Mesothelial cell of epicardium (in vitro differentiated cells): ENCODE measurements around the gene LAMA3. TPM values are rescaled to one million over a fixed set of nuclear protein-coding genes. Genes with fewer than 3 reads are reported as not detected.

Source experiments
- DNase-seq, 2 experiments: peaks; one replicate each; pipeline ENCODE4 v3.0.0; 2021; ENCODE audit warnings: low spot score in 2 of 2; ENCODE audit not compliant: unreplicated experiment in 2 of 2
- H3K27ac Mint-ChIP-seq: 2 replicates; pipeline ENCODE4 v1.8.0; 2021; ENCODE audit warnings: mixed read lengths
- H3K27me3 Mint-ChIP-seq: 2 replicates; pipeline ENCODE4 v1.8.0; 2021; ENCODE audit warnings: low read depth, mixed read lengths
- H3K36me3 Mint-ChIP-seq: 2 replicates; pipeline ENCODE4 v1.8.0; 2021; ENCODE audit warnings: mixed read lengths
- H3K4me1 Mint-ChIP-seq: 2 replicates; pipeline ENCODE4 v1.8.0; 2021; ENCODE audit warnings: mixed read lengths
- H3K4me3 Mint-ChIP-seq: 2 replicates; pipeline ENCODE4 v1.8.0; 2021; ENCODE audit warnings: mild to moderate bottlenecking, moderate library complexity, mixed read lengths
- H3K9me3 Mint-ChIP-seq: 2 replicates; pipeline ENCODE4 v1.8.0; 2021; ENCODE audit warnings: mixed read lengths
- total RNA-seq: library from RNA; stranded (reverse); gene quantifications from 3 replicates; pipeline ENCODE4 v1.2.1, GENCODE V29; 2021
- TF ChIP-seq, protein P1 (sequence below): fragments of 200-600 bp; sonication (generic); IDR thresholded peaks from one replicate; pipeline ENCODE4 v1.5.0; 2021; ENCODE audit warnings: antibody characterized with exemption; ENCODE audit not compliant: unreplicated experiment

Gene LAMA3
- total RNA-seq, 1 donor from 2014 or later: 6.7 TPM

DNA sequence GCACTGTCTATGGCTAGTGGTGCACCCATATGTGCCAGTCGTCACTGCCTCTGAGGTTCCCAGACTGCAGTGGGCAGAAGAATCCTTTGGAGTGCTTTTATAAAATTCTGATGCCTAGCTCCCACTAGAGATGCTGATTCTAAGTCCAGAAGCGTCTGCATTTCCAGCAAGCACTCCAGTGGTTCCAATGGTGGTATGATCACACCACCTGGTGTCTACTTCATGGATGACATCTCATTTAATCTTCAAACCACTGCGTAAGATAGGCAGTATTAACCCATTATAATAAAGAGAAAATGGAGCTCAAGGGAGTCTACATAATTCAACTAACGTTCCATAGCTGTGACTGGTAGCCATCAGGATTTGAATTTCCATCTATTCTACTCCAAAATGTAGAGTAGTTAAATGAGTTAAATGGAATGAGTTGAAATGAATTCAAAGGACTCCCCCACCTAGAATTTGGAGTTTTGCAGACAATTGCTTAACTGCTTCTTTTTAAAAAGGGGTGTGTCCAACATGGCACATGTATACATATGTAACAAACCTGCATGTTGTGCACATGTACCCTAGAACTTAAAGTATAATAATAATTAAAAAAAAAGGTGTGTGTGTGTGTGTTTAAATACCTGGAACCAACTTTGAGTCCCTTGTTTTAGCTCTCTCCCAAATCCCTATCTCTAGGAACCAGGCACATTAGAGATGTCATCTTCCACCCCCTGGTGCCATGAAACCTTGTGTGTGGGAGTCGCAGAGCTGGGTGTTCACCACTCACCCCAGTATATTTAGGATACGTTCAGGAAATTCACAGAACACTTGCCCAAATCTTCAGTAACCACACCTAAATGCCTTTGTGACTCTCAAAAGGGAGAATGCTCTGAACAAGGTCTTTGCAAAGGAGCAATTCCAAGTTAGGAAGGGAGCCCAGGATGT lies 14.1 kb downstream of the LAMA3 start:
- peaks cover 4% of the 10 kb centered on the region for H3K9me3 Mint-ChIP-seq
- peaks cover 4% of the 10 kb centered on the region for H3K36me3 Mint-ChIP-seq
- peaks cover 6% of the 10 kb centered on the region for H3K4me1 Mint-ChIP-seq
- TF ChIP-seq, protein P1, sequence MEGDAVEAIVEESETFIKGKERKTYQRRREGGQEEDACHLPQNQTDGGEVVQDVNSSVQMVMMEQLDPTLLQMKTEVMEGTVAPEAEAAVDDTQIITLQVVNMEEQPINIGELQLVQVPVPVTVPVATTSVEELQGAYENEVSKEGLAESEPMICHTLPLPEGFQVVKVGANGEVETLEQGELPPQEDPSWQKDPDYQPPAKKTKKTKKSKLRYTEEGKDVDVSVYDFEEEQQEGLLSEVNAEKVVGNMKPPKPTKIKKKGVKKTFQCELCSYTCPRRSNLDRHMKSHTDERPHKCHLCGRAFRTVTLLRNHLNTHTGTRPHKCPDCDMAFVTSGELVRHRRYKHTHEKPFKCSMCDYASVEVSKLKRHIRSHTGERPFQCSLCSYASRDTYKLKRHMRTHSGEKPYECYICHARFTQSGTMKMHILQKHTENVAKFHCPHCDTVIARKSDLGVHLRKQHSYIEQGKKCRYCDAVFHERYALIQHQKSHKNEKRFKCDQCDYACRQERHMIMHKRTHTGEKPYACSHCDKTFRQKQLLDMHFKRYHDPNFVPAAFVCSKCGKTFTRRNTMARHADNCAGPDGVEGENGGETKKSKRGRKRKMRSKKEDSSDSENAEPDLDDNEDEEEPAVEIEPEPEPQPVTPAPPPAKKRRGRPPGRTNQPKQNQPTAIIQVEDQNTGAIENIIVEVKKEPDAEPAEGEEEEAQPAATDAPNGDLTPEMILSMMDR: peak; percentile 28
- H3K27me3 Mint-ChIP-seq: peaks cover 16% of the 10 kb centered on the region
- H3K4me3 Mint-ChIP-seq: no peak overlapping the region
- no peak for DNase-seq
- no peak overlapping the region for H3K27ac Mint-ChIP-seq

DNA sequence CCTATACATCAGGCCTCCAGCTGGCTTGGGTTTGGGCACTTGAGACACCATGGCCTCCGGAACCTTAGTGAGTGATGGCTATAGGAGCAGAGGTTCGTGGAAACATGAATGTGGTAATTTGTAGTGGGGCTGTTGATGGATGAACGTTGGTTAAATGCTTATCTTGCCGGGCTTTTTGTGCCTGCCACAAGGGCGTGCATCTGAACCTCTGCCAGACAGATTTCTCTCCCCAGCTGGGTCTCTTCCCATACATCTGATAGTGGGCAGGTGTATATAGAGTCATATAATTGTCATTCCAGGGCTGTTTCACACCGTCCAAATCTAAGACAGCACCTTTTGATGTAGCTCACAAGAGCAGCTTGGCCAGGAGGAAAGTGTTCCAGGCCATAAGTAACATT lies 14.7 kb downstream of the LAMA3 start:
- Mint-ChIP-seq H3K27me3 (peaks cover 16% of the 10 kb centered on the region), H3K36me3 (peaks cover 4% of the 10 kb centered on the region), H3K4me1 (peaks cover 6% of the 10 kb centered on the region), H3K9me3 (peaks cover 4% of the 10 kb centered on the region), H3K27ac (no peak overlapping the region), H3K4me3 (no peak overlapping the region)
- no peak for DNase-seq
- TF ChIP-seq, protein P1: no peak

DNA sequence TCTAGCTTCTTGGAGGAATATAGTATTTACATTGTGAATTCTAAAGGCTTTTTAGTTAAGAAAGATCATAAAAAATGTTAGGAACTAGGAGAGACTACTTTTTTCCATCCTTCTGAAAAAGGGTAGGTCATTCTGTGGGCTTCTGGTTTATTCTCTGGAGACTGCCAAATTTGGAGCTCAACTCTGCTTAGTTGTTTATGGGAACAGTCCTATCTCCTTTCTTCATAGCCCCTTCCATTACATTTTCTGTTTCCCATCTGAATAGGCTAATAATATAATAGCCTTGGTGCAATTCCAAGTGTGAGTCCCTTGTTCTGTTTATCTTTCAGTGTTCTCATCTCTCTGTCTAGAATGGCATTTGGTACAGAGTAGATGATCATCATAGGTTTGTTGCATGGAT lies 15.6 kb downstream of the LAMA3 start:
- Mint-ChIP-seq H3K9me3 (peaks cover 6% of the 10 kb centered on the region), H3K27ac (no peak overlapping the region), H3K4me1 (no peaks in the 10 kb centered on the region), H3K27me3 (peaks cover 16% of the 10 kb centered on the region), H3K36me3 (peaks cover 4% of the 10 kb centered on the region), H3K4me3 (no peak overlapping the region)
- no peak for DNase-seq
- TF ChIP-seq, protein P1: no peak

DNA sequence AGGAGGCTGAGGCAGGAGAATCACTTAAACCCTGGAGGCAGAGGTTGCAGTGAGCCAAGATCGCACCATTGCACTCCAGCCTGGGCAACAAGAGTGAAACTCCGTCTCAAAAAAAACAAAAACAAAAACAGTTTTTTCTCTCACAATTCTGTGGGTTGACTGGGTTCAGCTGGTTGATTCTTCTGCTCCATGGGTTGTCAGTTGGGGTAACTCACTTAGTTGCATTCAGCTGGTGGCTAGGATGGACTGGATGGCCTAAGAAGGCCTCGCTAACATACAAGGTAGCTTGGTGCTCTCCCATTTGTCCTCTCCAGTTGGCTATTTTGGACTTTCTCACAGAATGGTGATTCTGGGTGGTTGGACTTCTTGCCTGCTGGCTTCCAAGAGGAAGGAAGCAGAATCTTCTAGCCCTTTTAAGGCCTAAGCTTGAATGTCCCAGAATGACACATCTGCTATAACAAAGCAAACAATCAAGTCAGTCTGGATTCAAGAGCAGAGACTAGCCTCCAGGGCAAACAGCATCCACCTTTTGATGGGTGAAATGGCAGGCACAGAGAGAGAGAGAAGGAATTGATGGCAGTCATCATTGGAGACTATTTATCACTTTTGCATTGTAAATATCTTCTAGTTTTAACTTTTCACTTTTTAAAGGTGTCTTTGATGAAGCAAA lies 17.9 kb downstream of the LAMA3 start:
- Mint-ChIP-seq H3K4me3 (no peak overlapping the region), H3K36me3 (peaks cover 4% of the 10 kb centered on the region), H3K27ac (no peak overlapping the region), H3K4me1 (no peaks in the 10 kb centered on the region), H3K27me3 (peaks cover 7% of the 10 kb centered on the region), H3K9me3 (peaks cover 7% of the 10 kb centered on the region)
- TF ChIP-seq, protein P1: no peak
- DNase-seq: no peak

DNA sequence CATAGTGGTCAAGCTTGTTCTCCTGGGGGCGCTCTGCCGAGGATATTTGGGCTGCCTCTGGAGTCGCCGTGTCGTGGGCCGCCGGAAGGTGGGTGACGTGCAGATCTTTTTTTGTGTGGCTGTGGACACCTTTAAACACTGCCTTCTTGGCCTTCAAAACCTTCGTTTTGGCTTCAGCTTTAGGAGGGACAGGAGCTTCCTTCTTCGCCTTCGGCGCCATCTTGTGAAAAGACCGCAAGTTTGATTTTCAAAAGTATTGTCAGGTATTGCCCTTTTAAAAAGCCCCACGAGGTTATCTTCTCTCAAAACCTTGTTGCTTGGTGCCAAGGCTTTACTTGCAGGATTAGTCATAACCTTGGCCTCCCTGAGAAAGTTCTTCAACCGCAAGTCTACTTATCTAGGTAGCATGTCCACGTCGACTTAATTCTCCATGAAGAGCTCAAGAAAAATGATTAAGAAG lies 20.8 kb downstream of the LAMA3 start:
- H3K4me3 Mint-ChIP-seq: no peak overlapping the region
- H3K27ac Mint-ChIP-seq: no peak overlapping the region
- peaks cover 4% of the 10 kb centered on the region for H3K36me3 Mint-ChIP-seq
- no peaks in the 10 kb centered on the region for H3K4me1 Mint-ChIP-seq
- H3K9me3 Mint-ChIP-seq: peaks cover 7% of the 10 kb centered on the region
- no peaks in the 10 kb centered on the region for H3K27me3 Mint-ChIP-seq
- no peak for DNase-seq
- TF ChIP-seq, protein P1: no peak
